T-helper 2 cell treated with Interferon-gamma antibody and Interleukin-4, amounts not matched to agents 5 μg/mL and 100 μg/mL, for 36 hours (primary cell): ENCODE results near the gene HAGH.

Experiments used
- DNase-seq: peaks from one replicate; pipeline ENCODE4 v3.0.0; 2021; ENCODE audit warnings: low spot score
- H3K27ac Mint-ChIP-seq: one replicate; pipeline ENCODE4 v1.8.0; 2021; ENCODE audit warnings: mild to moderate bottlenecking, mixed read lengths
- H3K27me3 Mint-ChIP-seq: one replicate; pipeline ENCODE4 v1.8.0; 2021; ENCODE audit warnings: low read depth, mixed read lengths
- H3K36me3 Mint-ChIP-seq: one replicate; pipeline ENCODE4 v1.8.0; 2021; ENCODE audit warnings: low read depth, mixed read lengths
- H3K4me1 Mint-ChIP-seq: one replicate; pipeline ENCODE4 v1.8.0; 2021; ENCODE audit warnings: low read depth, mixed read lengths
- H3K4me3 Mint-ChIP-seq: one replicate; pipeline ENCODE4 v1.8.0; 2022; ENCODE audit warnings: mild to moderate bottlenecking, moderate library complexity, mixed read lengths
- H3K9me3 Mint-ChIP-seq: one replicate; pipeline ENCODE4 v1.8.0; 2021; ENCODE audit warnings: mixed read lengths

Gene HAGH

GRCh38 chr16:1781254-1781653 is 45.4 kb downstream of the HAGH start:
- Mint-ChIP-seq H3K9me3 (no peaks in the 10 kb centered on the region), H3K36me3 (peaks cover 7% of the 10 kb centered on the region), H3K4me1 (peaks cover 4% of the 10 kb centered on the region), H3K27me3 (no peaks in the 10 kb centered on the region), H3K27ac (peak overlapping the region; percentile 79), H3K4me3 (peak overlapping the region; percentile 85)
- no peak for DNase-seq

DNA sequence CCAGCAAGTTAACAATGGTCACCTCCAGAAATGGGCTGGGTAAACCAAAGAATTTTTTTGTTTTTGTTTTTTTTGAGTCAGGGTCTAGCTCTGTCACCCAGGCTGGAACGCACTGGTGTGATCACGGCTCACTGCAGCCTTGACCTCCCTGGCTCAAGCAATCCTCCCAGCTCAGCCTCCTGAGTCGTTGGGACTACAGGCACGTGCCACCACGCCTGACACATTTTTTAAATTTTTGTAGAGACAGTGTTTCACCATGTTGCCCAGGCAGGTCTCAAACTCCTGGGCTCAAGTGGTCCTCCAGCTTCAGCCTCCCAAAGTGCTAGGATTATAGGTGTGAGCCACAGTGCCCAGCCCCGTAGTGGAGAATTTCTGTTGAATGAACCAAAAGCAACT is 46.0 kb downstream of the HAGH start:
- H3K27ac Mint-ChIP-seq = no peak overlapping the region
- H3K27me3 Mint-ChIP-seq = no peaks in the 10 kb centered on the region
- H3K4me1 Mint-ChIP-seq = peaks cover 4% of the 10 kb centered on the region
- peak overlapping the region; percentile 85 for H3K4me3 Mint-ChIP-seq
- no peak for DNase-seq
- H3K36me3 Mint-ChIP-seq = peaks cover 7% of the 10 kb centered on the region
- H3K9me3 Mint-ChIP-seq = no peaks in the 10 kb centered on the region

DNA sequence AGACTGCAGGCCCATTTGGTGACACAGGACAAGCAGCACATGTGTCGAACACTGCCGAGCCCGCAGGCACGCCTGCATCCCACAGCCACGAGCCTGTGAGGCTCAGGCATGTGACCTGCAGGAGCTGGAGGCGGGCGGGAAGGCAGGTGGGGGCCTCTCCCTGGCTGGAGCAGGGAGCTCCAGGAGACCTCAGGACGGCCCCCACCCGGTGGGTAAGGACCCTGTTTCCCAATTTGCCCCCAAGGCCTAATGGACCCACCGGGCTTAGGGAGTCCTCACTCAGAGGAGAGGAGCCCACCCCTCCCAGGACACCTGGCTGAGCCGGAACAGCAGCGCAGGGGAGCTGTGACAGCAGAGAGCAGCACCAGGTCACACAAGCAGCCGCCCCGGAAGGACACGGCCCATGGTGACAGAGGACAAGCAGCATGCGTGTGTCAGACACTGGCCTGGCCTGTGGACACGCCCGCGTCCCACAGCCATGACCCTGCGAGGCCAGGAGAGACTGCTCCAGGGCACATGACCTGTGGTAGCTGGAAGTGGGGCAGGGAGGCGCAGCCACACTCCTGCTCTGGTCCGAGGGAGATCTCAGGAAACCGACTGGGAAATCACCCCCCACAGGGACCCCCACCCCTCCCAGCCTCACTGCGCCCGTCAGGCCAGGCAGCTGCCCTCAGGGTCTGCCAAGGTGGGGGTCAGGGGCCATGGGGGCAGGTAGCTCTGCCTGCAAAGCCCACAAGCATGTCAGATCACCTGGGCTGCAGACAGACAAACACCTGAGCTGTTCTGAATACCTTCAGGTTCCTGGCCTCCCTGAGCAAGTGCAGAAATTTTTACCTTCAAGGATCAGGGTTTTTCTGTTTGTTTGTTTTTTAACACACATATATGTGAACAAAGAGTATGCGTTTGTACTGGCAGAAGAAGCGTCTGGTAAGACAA is 46.6 kb downstream of the HAGH start:
- no peak for DNase-seq
- H3K9me3 Mint-ChIP-seq = no peaks in the 10 kb centered on the region
- H3K4me1 Mint-ChIP-seq = peaks cover 4% of the 10 kb centered on the region
- no peak overlapping the region for H3K27ac Mint-ChIP-seq
- H3K27me3 Mint-ChIP-seq = no peaks in the 10 kb centered on the region
- H3K36me3 Mint-ChIP-seq = peaks cover 5% of the 10 kb centered on the region
- peak overlapping the region; percentile 85 for H3K4me3 Mint-ChIP-seq

DNA sequence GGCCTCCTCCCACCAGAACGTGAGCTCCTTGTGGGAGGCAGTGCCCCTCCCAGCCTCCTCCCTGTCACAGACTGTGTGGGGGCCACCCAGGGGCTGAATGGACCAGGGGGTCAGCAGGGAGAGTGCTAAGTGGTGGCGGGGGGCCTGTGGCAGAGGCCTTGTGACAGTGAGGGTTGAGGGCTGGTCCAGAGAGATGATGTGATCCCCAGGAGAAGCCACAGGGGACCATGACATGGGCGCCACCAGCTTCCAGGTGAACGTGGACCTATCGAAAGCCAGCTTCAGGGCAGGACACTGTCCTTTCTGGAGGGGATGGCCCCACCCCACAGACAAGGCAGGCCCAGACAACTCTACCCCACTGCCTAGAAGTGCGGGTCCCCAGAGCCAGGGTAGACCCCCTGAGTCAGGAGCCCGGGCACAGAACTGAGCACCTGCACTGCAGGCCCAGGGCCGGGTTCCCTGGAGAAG is 47.4 kb downstream of the HAGH start:
- Mint-ChIP-seq H3K4me3 (no peak overlapping the region), H3K27me3 (no peaks in the 10 kb centered on the region), H3K9me3 (no peaks in the 10 kb centered on the region), H3K4me1 (peaks cover 4% of the 10 kb centered on the region), H3K36me3 (peaks cover 5% of the 10 kb centered on the region), H3K27ac (no peak overlapping the region)
- DNase-seq = no peak

DNA sequence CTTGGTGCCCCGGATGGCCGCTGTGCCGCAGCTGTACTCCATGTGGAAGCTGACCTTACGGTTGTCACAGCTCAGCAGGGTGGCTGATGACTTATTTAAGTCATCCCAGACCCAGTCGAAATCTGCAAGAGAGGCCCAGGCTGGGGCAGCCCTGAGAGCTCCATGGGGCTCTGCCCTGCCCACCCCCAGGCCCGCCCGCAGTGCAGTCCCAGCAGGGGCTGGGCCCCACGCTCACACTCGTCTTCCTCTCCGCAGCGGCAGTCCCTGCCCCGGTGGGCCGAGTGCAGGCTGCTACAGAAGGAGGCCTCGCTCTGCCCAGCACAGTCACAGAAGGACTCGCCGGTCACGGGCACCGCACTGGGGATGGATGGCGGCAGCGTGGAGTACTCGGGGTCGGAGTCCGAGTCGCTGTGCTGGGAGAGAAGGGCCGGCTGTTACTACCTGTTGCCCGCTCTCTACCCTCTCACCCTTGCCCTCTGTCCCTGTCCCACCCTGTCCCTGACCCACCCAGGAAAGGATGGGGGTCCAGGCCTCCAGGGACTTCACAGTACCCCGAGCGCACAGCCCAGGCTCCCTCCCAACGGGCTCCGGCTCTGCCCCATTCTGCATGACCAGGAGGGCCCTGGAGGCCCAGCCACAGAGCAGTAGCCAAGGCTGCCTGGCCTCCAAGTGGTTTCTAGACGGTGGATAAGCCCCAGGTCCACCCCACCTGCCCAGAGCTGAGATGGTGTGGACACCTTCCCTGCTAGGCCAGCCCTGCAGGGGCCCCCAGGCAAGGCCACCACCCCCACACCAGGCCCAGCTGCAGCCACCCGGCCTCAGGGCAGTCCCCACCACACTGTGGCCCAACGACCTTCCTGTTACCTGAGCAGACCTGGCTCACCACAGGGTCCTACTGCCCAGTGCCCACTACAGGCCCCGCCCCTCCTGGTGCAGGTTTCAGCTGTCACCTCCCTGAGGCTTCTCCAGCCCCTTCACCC is 48.1 kb downstream of the HAGH start:
- DNase-seq = no peak
- Mint-ChIP-seq H3K9me3 (no peaks in the 10 kb centered on the region), H3K27me3 (no peaks in the 10 kb centered on the region), H3K4me1 (peaks cover 4% of the 10 kb centered on the region), H3K27ac (no peak overlapping the region), H3K4me3 (no peak overlapping the region), H3K36me3 (peaks cover 3% of the 10 kb centered on the region)

DNA sequence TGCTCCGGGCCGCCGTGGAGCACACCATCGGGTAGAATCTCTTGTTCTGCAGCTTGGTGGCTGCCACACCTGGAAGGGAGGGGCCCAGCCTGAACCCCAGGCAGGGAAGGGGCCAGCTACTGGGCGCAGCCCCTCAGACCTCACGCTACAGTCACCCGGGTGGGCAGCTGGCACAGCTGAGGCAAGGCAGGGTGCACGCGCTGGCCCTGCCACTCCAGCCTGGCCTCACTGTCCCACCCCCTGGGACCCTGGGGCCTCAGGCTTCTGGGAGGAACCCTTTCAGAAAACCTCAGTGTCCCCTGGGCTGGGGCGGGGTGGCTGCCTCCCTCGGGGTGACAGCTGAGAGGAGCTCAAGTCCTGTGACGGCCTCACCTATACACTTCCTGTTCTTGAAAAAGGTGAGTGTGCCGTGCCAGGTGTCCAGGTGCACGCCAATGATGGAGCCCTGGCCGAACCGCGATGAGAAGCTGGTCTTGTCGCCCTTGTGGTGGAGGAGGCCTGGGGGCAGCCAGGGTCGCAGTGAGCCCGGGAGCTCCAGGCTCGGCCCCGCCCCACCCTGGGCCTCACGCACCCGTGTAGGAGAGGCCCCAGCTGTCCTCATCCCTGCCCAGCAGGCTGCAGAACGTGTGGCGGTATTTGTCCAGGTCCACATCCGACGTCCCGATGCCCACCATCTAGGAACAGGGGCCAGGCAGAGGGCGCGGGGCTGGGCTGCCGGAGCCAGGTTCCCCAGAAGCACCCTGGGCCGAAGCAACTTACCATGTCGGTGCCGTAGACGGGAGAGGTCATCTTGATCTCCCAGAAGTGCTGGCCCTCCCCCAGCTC is 49.0 kb downstream of the HAGH start:
- H3K36me3 Mint-ChIP-seq = peaks cover 1% of the 10 kb centered on the region
- no peak overlapping the region for H3K4me3 Mint-ChIP-seq
- H3K27ac Mint-ChIP-seq = no peak overlapping the region
- DNase-seq = no peak
- H3K27me3 Mint-ChIP-seq = no peaks in the 10 kb centered on the region
- no peaks in the 10 kb centered on the region for H3K9me3 Mint-ChIP-seq
- peaks cover 4% of the 10 kb centered on the region for H3K4me1 Mint-ChIP-seq

DNA sequence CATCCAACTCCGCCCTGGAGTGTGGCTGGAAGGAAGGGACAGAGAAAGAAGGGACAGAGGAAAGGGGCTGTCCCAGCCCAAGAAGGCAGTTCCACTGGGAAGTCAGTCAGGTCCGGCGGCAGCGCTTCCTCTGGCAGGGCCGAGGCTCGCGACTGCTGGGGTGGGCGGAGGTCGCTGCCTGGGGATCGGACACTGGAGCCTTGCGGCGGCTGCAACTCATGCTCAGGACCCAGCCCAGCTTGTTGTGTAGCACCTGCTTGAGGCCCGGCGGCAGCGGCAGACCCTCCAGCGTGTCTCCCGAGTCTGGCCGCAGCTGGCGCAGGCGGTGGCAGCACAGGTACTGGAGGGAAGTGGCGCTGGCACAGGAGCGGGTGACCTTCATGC is 49.6 kb downstream of the HAGH start:
- peaks cover 6% of the 10 kb centered on the region for H3K36me3 Mint-ChIP-seq
- no peak for DNase-seq
- no peak overlapping the region for H3K27ac Mint-ChIP-seq
- H3K4me3 Mint-ChIP-seq = no peak overlapping the region
- peaks cover 6% of the 10 kb centered on the region for H3K4me1 Mint-ChIP-seq
- H3K9me3 Mint-ChIP-seq = no peaks in the 10 kb centered on the region
- H3K27me3 Mint-ChIP-seq = no peaks in the 10 kb centered on the region

GRCh38 chr16:1776672-1776955 is 50.0 kb downstream of the HAGH start:
- no peak for DNase-seq
- Mint-ChIP-seq H3K27ac (no peak overlapping the region), H3K4me1 (peaks cover 6% of the 10 kb centered on the region), H3K27me3 (no peaks in the 10 kb centered on the region), H3K9me3 (no peaks in the 10 kb centered on the region), H3K36me3 (peaks cover 9% of the 10 kb centered on the region), H3K4me3 (no peak overlapping the region)

- no peak for DNase-seq
- Mint-ChIP-seq H3K9me3 (no peaks in the 10 kb centered on the region), H3K36me3 (peaks cover 9% of the 10 kb centered on the region), H3K27me3 (no peaks in the 10 kb centered on the region), H3K4me3 (no peak overlapping the region), H3K27ac (no peak overlapping the region), H3K4me1 (peaks cover 2% of the 10 kb centered on the region)
Observed at GRCh38 chr16:1775846-1776671, 50.6 kb downstream of the HAGH start.

GRCh38 chr16:1775006-1775845 is 51.4 kb downstream of the HAGH start:
- peak overlapping the region; percentile 40 for H3K4me3 Mint-ChIP-seq
- no peaks in the 10 kb centered on the region for H3K27me3 Mint-ChIP-seq
- H3K36me3 Mint-ChIP-seq = peaks cover 10% of the 10 kb centered on the region
- no peak for DNase-seq
- H3K27ac Mint-ChIP-seq = no peak overlapping the region
- peaks cover 2% of the 10 kb centered on the region for H3K4me1 Mint-ChIP-seq
- no peaks in the 10 kb centered on the region for H3K9me3 Mint-ChIP-seq

- Mint-ChIP-seq H3K9me3 (no peaks in the 10 kb centered on the region), H3K27ac (no peak overlapping the region)
Observed at GRCh38 chr16:1774448-1774780, 52.2 kb downstream of the HAGH start.

GRCh38 chr16:1773703-1774447 is 52.8 kb downstream of the HAGH start:
- no peak for DNase-seq
- peak overlapping the region; percentile 60 for H3K27ac Mint-ChIP-seq
- no peaks in the 10 kb centered on the region for H3K27me3 Mint-ChIP-seq
- peaks cover 2% of the 10 kb centered on the region for H3K4me1 Mint-ChIP-seq
- H3K9me3 Mint-ChIP-seq = no peaks in the 10 kb centered on the region
- H3K36me3 Mint-ChIP-seq = peaks cover 12% of the 10 kb centered on the region
- peak overlapping the region; percentile 98 for H3K4me3 Mint-ChIP-seq

More at GRCh38 chr16:1774448-1774780, 52.2 kb downstream of the HAGH start:
- DNase-seq = no peak
- Mint-ChIP-seq H3K27me3 (no peaks in the 10 kb centered on the region), H3K4me3 (no peak overlapping the region), H3K4me1 (peaks cover 2% of the 10 kb centered on the region), H3K36me3 (peaks cover 12% of the 10 kb centered on the region)
